ENCODE measurements around the gene ADSL.
A peak's percentile ranks its signal among the peaks of the same experiment; 100 is the strongest.

ADSL gene

GRCh38 chr22:40328546-40329456, 17.5 kb upstream of the ADSL start:
- DNase-seq, result no peak

GRCh38 chr22:40329466-40329865, 16.8 kb upstream of the ADSL start:
- DNase-seq, result no peak

GRCh38 chr22:40330086-40330485, 16.2 kb upstream of the ADSL start:
- DNase-seq, result peak in 1 of 6 experiments; percentile 25

GRCh38 chr22:40330615-40331014, 15.7 kb upstream of the ADSL start:
- DNase-seq, result no peak

GRCh38 chr22:40331706-40332105, 14.6 kb upstream of the ADSL start:
- DNase-seq, result no peak

GRCh38 chr22:40332319-40332781, 13.9 kb upstream of the ADSL start:
- peak; percentile 9 to 67 (median 39) for DNase-seq

- no peak for DNase-seq
These were observed 12.2 kb upstream of the ADSL start for GRCh38 chr22:40334060-40334459.

- peak in 3 of 6 experiments; percentile 68 to 78 (median 69) for DNase-seq
These were observed 11.4 kb upstream of the ADSL start for GRCh38 chr22:40334899-40335298.

- DNase-seq, result no peak
These were observed 10.9 kb upstream of the ADSL start for GRCh38 chr22:40335358-40335757.

- no peak for DNase-seq
These were observed 6.3 kb upstream of the ADSL start for GRCh38 chr22:40340044-40340443.

- peak in 1 of 6 experiments; percentile 7 for DNase-seq
These were observed 4.7 kb upstream of the ADSL start for GRCh38 chr22:40341604-40342003.

- no peak for DNase-seq
These were observed 3.8 kb upstream of the ADSL start for GRCh38 chr22:40342521-40342920.

- peak in 1 of 6 experiments; percentile 24 for DNase-seq
These were observed 1.0 kb upstream of the ADSL start for GRCh38 chr22:40345271-40345670.

- peak in 5 of 6 experiments; percentile 42 to 80 (median 58) for DNase-seq
These were observed 500 bp upstream of the ADSL start for GRCh38 chr22:40345815-40346184.

- no peak for DNase-seq
These were observed 1.0 kb downstream of the ADSL start for GRCh38 chr22:40347300-40347699.

GRCh38 chr22:40348025-40348658, 1.8 kb downstream of the ADSL start:
- peak; percentile 44 to 75 (median 58) for DNase-seq

- DNase-seq, result no peak
These were observed 6.5 kb downstream of the ADSL start for GRCh38 chr22:40352763-40353162.

GRCh38 chr22:40361100-40361499, 14.8 kb downstream of the ADSL start:
- no peak for DNase-seq

- DNase-seq, result no peak
These were observed 16.8 kb downstream of the ADSL start for GRCh38 chr22:40363059-40363458.

GRCh38 chr22:40364431-40364830, 18.1 kb downstream of the ADSL start:
- DNase-seq, result no peak

- no peak for DNase-seq
These were observed 19.8 kb downstream of the ADSL start for GRCh38 chr22:40366068-40366467.

GRCh38 chr22:40367342-40367741, 21.0 kb downstream of the ADSL start:
- DNase-seq, result no peak

- no peak for DNase-seq
These were observed 21.7 kb downstream of the ADSL start for GRCh38 chr22:40368016-40368415.

GRCh38 chr22:40368836-40369235, 22.5 kb downstream of the ADSL start:
- DNase-seq, result no peak
